ENCODE data around the gene DHX9. TPM values are rescaled to one million over a fixed set of nuclear protein-coding genes. Genes with fewer than 3 reads are reported as not detected.

The DHX9 gene
- total RNA-seq, 1 experiment from 2014 or later, result 220 TPM

DNA sequence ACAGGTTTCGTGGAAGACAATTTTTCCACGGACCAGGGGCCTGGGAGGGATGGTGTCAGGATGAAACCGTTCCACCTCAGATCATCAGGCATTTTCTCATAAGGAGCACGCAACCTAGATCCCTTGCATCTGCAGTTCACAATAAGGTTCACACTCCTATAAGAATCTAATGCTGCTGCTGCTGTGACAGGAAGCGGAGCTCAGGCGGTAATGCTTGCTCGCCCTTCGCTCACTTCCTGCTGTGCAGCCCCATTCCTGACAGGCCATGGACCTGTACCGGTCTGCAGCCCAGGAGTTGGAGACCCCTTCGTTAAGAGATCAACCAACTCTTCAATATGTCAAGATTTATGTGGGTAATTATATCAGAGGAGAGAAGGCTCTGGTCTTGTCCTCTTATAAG lies 3.3 kb upstream of the DHX9 start:
- RAD21 ChIA-PET (ENCODE audit: low non-redundant PET in 1 of 2, low total read pairs in 2 of 2, uncharacterized antibody in 2 of 2, unreplicated experiment in 2 of 2), result no interaction called here

More for the DNA sequence above, 3.3 kb upstream of the DHX9 start:
- CTCF ChIA-PET, result no interaction called here
- H3K4me1 ChIP-seq (ENCODE audit: control insufficient read depth in 1 of 2, insufficient read depth in 2 of 2, low read length in 2 of 2), result peaks cover 0 to 12% of the 10 kb centered on the region in 2 experiments; a peak in 3 of 4 replicates
- H2AFZ ChIP-seq (ENCODE audit: low read depth, low read length, poor library complexity, severe bottlenecking), result no peak overlapping the region
- H3K9me2 ChIP-seq (ENCODE audit: insufficient read depth), result no peaks in the 10 kb centered on the region
- no peak for ATAC-seq
- peaks cover 17% of the 10 kb centered on the region for H3K79me2 ChIP-seq (ENCODE audit: insufficient read depth, low read length)
- no peak overlapping the region for H3K27ac ChIP-seq (ENCODE audit: low read depth, low read length)
- TF ChIP-seq, protein P1, sequence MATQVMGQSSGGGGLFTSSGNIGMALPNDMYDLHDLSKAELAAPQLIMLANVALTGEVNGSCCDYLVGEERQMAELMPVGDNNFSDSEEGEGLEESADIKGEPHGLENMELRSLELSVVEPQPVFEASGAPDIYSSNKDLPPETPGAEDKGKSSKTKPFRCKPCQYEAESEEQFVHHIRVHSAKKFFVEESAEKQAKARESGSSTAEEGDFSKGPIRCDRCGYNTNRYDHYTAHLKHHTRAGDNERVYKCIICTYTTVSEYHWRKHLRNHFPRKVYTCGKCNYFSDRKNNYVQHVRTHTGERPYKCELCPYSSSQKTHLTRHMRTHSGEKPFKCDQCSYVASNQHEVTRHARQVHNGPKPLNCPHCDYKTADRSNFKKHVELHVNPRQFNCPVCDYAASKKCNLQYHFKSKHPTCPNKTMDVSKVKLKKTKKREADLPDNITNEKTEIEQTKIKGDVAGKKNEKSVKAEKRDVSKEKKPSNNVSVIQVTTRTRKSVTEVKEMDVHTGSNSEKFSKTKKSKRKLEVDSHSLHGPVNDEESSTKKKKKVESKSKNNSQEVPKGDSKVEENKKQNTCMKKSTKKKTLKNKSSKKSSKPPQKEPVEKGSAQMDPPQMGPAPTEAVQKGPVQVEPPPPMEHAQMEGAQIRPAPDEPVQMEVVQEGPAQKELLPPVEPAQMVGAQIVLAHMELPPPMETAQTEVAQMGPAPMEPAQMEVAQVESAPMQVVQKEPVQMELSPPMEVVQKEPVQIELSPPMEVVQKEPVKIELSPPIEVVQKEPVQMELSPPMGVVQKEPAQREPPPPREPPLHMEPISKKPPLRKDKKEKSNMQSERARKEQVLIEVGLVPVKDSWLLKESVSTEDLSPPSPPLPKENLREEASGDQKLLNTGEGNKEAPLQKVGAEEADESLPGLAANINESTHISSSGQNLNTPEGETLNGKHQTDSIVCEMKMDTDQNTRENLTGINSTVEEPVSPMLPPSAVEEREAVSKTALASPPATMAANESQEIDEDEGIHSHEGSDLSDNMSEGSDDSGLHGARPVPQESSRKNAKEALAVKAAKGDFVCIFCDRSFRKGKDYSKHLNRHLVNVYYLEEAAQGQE (IDR thresholded peaks at IDR 0.05; ENCODE audit: low read depth), result no peak
- no peak for TF ChIP-seq SP1 (IDR thresholded peaks at IDR 0.05; ENCODE audit: low read depth)
- no peak for TF ChIP-seq TCF7L2 (IDR thresholded peaks at IDR 0.05; ENCODE audit: borderline replicate concordance, extremely low read depth, insufficient read depth, insufficient read length)
- TF ChIP-seq SIN3A (IDR thresholded peaks at IDR 0.05; ENCODE audit: low read depth), result no peak
- TF ChIP-seq, protein P2, sequence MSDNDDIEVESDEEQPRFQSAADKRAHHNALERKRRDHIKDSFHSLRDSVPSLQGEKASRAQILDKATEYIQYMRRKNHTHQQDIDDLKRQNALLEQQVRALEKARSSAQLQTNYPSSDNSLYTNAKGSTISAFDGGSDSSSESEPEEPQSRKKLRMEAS (IDR thresholded peaks at IDR 0.05), result no peak
- TF ChIP-seq, protein P3, sequence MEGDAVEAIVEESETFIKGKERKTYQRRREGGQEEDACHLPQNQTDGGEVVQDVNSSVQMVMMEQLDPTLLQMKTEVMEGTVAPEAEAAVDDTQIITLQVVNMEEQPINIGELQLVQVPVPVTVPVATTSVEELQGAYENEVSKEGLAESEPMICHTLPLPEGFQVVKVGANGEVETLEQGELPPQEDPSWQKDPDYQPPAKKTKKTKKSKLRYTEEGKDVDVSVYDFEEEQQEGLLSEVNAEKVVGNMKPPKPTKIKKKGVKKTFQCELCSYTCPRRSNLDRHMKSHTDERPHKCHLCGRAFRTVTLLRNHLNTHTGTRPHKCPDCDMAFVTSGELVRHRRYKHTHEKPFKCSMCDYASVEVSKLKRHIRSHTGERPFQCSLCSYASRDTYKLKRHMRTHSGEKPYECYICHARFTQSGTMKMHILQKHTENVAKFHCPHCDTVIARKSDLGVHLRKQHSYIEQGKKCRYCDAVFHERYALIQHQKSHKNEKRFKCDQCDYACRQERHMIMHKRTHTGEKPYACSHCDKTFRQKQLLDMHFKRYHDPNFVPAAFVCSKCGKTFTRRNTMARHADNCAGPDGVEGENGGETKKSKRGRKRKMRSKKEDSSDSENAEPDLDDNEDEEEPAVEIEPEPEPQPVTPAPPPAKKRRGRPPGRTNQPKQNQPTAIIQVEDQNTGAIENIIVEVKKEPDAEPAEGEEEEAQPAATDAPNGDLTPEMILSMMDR (IDR thresholded peaks at IDR 0.05 in 2 of 3, conservative IDR thresholded peaks at IDR 0.05 in 1 of 3; ENCODE audit: borderline replicate concordance in 1 of 3, insufficient read depth in 1 of 3, low read depth in 2 of 3, low read length in 2 of 3), result no peak
- no peak for TF ChIP-seq JUND (IDR thresholded peaks at IDR 0.05)
- TF ChIP-seq, protein P4, sequence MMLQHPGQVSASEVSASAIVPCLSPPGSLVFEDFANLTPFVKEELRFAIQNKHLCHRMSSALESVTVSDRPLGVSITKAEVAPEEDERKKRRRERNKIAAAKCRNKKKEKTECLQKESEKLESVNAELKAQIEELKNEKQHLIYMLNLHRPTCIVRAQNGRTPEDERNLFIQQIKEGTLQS (IDR thresholded peaks at IDR 0.05), result no peak
- TF ChIP-seq CEBPB (IDR thresholded peaks at IDR 0.05; ENCODE audit: low read depth), result no peak
- TF ChIP-seq RAD21 (IDR thresholded peaks at IDR 0.05; ENCODE audit: low read depth), result no peak
- POLR2A ChIA-PET, result no interaction called here
- no peak overlapping the region for H3K9ac ChIP-seq (ENCODE audit: low read length)
- 0 out of 4 replicates have a peak, but pooled peaks cover 0 to 3% of the 10 kb centered on the region in 2 experiments for H3K36me3 ChIP-seq (ENCODE audit: control insufficient read depth in 1 of 2, insufficient read depth in 2 of 2, low read length in 2 of 2)
- no TSS peak for BruUV-seq (replicated peaks)
- intact Hi-C loops (cut with micrococcal nuclease), result no loop called here
- H3K9me3 ChIP-seq (ENCODE audit: control insufficient read depth in 1 of 2, insufficient read depth in 1 of 2, low read depth in 1 of 2, low read length in 2 of 2), result no peaks in the 10 kb centered on the region
- no peak overlapping the region for H3K4me2 ChIP-seq (ENCODE audit: low read length)
- peaks cover 5% of the 10 kb centered on the region; the same call in 1 of the 2 replicates for H4K20me1 ChIP-seq (ENCODE audit: insufficient read depth)
- H3K27me3 ChIP-seq (ENCODE audit: insufficient read depth, low read length), result no peaks in the 10 kb centered on the region; the same call in 1 of the 2 replicates
- DNase-seq (ENCODE audit: low read depth, low spot score), result no peak
- no peak overlapping the region for H3K4me3 ChIP-seq (replicated peaks in 1 of 2; ENCODE audit: low read depth in 1 of 2, low read length in 2 of 2)

All from HCT116 (cell line).